AG09309 (cell line): Measurements from ENCODE around the gene DLL4.
A peak's percentile ranks its signal among the peaks of the same experiment; 100 is the strongest.

Experiments
- DNase-seq: peaks from one replicate; pipeline ENCODE4 v3.0.0-alpha.2; 2010; ENCODE audit warnings: low read depth
- H3K4me3 ChIP-seq: 2 replicates; pipeline ENCODE4 v1.5.1; 2011; ENCODE audit warnings: mild to moderate bottlenecking, low read depth, low read length, moderate library complexity; ENCODE audit not compliant: control insufficient read depth
- CTCF ChIP-seq: IDR thresholded peaks from 2 replicates; pipeline ENCODE4 v1.5.1; 2011; ENCODE audit warnings: mild to moderate bottlenecking, low read depth, low read length, inconsistent platforms; ENCODE audit not compliant: insufficient read depth, control insufficient read depth; ENCODE audit errors: missing control alignments

Gene DLL4

GRCh38 chr15:40906091-40906990, 22.8 kb upstream of the DLL4 start:
- DNase-seq: peak; percentile 89
- peak overlapping the region; percentile 42 for H3K4me3 ChIP-seq
- peak; percentile 71 for TF ChIP-seq CTCF

- no peak for DNase-seq
- peak overlapping the region; percentile 42 for H3K4me3 ChIP-seq
- TF ChIP-seq CTCF: no peak
Observed at GRCh38 chr15:40906991-40907802, 21.9 kb upstream of the DLL4 start.

GRCh38 chr15:40908095-40908494, 21.0 kb upstream of the DLL4 start:
- TF ChIP-seq CTCF: no peak
- H3K4me3 ChIP-seq: no peak overlapping the region
- no peak for DNase-seq

GRCh38 chr15:40909662-40910630, 19.2 kb upstream of the DLL4 start:
- TF ChIP-seq CTCF: no peak
- no peak overlapping the region for H3K4me3 ChIP-seq
- peak; percentile 58 for DNase-seq

GRCh38 chr15:40911141-40911540, 18.0 kb upstream of the DLL4 start:
- DNase-seq: no peak

More at GRCh38 chr15:40911141-40911540, 18.0 kb upstream of the DLL4 start:
- no peak for TF ChIP-seq CTCF
- no peak overlapping the region for H3K4me3 ChIP-seq
